Measurements from ENCODE around the gene OLAH.

Gene OLAH

DNA sequence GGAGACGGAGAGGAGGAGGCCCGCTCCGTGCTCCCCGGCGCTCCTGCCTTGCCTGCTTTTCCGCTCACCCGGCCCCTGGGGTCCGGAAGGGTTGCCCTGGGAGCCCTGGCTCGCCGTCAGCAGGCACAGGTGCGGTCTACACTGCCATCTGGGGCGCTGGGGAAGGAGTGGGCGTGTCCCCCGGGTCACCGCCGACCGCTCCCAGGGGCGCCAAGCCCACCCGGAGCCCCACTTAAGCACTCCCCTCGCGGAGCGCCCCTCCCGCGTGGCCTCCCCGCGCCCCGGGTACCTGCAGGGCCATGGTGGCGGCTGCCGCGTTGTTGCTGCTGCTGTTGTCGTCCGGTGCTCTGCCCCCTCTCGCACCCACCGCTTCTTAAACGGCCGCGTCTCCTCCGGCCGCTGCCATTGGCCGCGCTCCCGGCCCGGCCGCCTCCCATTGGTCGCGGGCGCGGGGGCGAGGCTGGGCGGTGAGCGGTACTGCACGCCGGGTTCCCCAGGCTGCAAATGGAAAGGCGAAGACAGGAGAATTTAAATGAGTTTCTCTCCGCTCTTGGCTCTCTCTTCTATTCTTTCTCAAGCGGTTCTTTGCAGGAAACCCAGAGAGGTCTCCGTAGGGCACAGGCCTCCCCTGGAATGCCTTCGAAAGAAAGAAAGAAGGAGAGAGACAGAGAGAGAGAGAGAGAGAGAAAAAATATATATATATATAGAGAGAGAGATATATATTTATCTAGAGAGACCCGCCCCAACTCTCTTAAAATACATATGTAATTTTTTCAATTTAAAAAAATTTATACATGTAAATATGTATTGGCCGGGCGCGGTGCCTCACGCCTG is 44.9 kb downstream of the OLAH start, which contains the start of gene ACBD7 (continued):
- TF ChIP-seq, protein P1, sequence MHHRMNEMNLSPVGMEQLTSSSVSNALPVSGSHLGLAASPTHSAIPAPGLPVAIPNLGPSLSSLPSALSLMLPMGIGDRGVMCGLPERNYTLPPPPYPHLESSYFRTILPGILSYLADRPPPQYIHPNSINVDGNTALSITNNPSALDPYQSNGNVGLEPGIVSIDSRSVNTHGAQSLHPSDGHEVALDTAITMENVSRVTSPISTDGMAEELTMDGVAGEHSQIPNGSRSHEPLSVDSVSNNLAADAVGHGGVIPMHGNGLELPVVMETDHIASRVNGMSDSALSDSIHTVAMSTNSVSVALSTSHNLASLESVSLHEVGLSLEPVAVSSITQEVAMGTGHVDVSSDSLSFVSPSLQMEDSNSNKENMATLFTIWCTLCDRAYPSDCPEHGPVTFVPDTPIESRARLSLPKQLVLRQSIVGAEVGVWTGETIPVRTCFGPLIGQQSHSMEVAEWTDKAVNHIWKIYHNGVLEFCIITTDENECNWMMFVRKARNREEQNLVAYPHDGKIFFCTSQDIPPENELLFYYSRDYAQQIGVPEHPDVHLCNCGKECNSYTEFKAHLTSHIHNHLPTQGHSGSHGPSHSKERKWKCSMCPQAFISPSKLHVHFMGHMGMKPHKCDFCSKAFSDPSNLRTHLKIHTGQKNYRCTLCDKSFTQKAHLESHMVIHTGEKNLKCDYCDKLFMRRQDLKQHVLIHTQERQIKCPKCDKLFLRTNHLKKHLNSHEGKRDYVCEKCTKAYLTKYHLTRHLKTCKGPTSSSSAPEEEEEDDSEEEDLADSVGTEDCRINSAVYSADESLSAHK (tag by site-specific recombination; IDR thresholded peaks at IDR 0.05) = peak; percentile 37; the same call in 1 of the 2 replicates
- TF ChIP-seq KLF9 (tag by site-specific recombination; IDR thresholded peaks at IDR 0.05; ENCODE audit: low read depth) = peak; percentile 98

DNA sequence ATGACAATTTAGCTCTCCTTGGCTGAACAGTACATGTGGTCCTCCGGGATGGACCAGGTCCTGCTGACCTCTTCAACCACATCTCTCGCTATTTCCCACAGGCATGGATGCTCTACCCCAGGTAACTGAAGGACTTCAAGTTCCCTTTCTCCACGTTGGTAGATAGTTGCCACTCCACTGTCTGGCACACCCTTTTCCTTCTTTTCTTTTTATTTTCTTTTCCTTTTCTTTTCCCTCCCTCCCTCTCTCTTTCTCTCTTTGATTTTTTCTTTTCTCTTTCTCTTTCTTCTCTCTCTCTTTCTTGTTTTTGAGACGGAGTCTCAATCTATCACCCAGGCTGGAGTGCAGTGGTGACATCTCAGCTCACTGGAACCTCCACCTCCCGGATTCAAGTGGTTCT is 47.7 kb downstream of the OLAH start:
- H3K9me3 ChIP-seq (ENCODE audit: control insufficient read depth, insufficient read depth, low read depth, low read length) = no peaks in the 10 kb centered on the region
- ChIA-PET CTCF (interaction anchor here (0.7 kb wide), 1 partner anchor 1558 kb away, joined by 3 read pairs; no protein-coding TSS in a partner anchor), POLR2A (no interaction called here)
- H3K4me1 ChIP-seq (ENCODE audit: control insufficient read depth, insufficient read depth, low read length) = no peaks in the 10 kb centered on the region
- H3K4me3 ChIP-seq (ENCODE audit: low read depth, low read length) = no peak overlapping the region
- TF ChIP-seq PRDM1 (tag by site-specific recombination; IDR thresholded peaks at IDR 0.05) (peak; percentile 73), ZNF248 (tag by site-specific recombination; IDR thresholded peaks at IDR 0.05) (no peak), ZNF366 (tag by site-specific recombination; conservative IDR thresholded peaks at IDR 0.05) (peak; percentile 54; the same call in 1 of the 2 replicates)
- H3K36me3 ChIP-seq (ENCODE audit: control insufficient read depth in 2 of 2, insufficient read depth in 1 of 2, low read length in 2 of 2) = no peaks in the 10 kb centered on the region
- no peak overlapping the region for H3K27ac ChIP-seq (ENCODE audit: extremely low read depth, low read depth, low read length)

DNA sequence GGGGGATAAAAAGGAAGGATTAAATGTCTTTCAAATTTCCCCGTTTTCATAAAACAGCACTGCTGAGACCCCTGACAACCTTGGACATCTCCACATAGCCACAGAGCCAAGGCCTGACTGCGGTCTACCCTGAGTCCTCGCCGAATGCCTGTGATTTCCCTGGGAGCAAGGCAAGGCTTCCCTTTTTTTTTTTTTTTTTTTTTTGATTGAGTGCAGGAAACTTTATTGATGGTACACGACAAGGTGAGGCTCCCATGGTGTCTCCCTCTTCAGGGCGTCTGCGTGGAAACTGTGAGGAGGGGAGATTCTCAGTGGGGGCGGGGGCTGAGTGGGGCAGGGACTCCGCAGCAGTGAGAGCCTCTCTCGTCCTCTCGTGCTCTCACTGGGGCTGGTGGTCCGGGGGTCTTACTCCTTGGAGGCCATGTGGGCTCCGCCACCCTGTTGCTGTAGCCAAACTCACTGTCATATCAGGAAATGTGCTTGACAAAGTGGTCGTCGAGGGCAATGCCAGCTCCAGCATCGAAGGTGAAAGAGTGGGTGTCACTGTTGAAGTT is 49.2 kb downstream of the OLAH start:
- ChIA-PET CTCF (interaction anchor here (1.1 kb wide), 1 partner anchor 101 kb away, joined by 3 read pairs; no protein-coding TSS in a partner anchor), POLR2A (no interaction called here)
- Histone ChIP-seq H3K4me1 (ENCODE audit: control insufficient read depth, insufficient read depth, low read length) (no peaks in the 10 kb centered on the region), H3K27ac (ENCODE audit: extremely low read depth, low read depth, low read length) (no peak overlapping the region), H3K36me3 (ENCODE audit: control insufficient read depth in 2 of 2, insufficient read depth in 1 of 2, low read length in 2 of 2) (no peaks in the 10 kb centered on the region), H3K9me3 (ENCODE audit: control insufficient read depth, insufficient read depth, low read depth, low read length) (no peaks in the 10 kb centered on the region), H3K4me3 (ENCODE audit: low read depth, low read length) (no peak overlapping the region)
- TF ChIP-seq, protein P2, sequence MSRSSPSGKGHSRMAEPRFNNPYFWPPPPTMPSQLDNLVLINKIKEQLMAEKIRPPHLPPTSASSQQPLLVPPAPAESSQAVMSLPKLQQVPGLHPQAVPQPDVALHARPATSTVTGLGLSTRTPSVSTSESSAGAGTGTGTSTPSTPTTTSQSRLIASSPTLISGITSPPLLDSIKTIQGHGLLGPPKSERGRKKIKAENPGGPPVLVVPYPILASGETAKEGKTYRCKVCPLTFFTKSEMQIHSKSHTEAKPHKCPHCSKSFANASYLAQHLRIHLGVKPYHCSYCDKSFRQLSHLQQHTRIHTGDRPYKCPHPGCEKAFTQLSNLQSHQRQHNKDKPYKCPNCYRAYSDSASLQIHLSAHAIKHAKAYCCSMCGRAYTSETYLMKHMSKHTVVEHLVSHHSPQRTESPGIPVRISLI (tag by site-specific recombination; IDR thresholded peaks at IDR 0.05) = no peak
- TF ChIP-seq, protein P3, sequence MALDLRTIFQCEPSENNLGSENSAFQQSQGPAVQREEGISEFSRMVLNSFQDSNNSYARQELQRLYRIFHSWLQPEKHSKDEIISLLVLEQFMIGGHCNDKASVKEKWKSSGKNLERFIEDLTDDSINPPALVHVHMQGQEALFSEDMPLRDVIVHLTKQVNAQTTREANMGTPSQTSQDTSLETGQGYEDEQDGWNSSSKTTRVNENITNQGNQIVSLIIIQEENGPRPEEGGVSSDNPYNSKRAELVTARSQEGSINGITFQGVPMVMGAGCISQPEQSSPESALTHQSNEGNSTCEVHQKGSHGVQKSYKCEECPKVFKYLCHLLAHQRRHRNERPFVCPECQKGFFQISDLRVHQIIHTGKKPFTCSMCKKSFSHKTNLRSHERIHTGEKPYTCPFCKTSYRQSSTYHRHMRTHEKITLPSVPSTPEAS (tag by site-specific recombination; IDR thresholded peaks at IDR 0.05) = no peak
- TF ChIP-seq, protein P4, sequence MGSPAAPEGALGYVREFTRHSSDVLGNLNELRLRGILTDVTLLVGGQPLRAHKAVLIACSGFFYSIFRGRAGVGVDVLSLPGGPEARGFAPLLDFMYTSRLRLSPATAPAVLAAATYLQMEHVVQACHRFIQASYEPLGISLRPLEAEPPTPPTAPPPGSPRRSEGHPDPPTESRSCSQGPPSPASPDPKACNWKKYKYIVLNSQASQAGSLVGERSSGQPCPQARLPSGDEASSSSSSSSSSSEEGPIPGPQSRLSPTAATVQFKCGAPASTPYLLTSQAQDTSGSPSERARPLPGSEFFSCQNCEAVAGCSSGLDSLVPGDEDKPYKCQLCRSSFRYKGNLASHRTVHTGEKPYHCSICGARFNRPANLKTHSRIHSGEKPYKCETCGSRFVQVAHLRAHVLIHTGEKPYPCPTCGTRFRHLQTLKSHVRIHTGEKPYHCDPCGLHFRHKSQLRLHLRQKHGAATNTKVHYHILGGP (tag by site-specific recombination; IDR thresholded peaks at IDR 0.05) = no peak
- TF ChIP-seq, protein P5, sequence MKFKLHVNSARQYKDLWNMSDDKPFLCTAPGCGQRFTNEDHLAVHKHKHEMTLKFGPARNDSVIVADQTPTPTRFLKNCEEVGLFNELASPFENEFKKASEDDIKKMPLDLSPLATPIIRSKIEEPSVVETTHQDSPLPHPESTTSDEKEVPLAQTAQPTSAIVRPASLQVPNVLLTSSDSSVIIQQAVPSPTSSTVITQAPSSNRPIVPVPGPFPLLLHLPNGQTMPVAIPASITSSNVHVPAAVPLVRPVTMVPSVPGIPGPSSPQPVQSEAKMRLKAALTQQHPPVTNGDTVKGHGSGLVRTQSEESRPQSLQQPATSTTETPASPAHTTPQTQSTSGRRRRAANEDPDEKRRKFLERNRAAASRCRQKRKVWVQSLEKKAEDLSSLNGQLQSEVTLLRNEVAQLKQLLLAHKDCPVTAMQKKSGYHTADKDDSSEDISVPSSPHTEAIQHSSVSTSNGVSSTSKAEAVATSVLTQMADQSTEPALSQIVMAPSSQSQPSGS (tag by site-specific recombination; IDR thresholded peaks at IDR 0.05; ENCODE audit: low read depth) = no peak
- TF ChIP-seq ZNF239 (tag by site-specific recombination; IDR thresholded peaks at IDR 0.05) (no peak), ZNF341 (tag by site-specific recombination; IDR thresholded peaks at IDR 0.05; ENCODE audit: low read depth) (no peak), ZNF701 (tag by site-specific recombination; IDR thresholded peaks at IDR 0.05) (no peak), ZNF791 (tag by site-specific recombination; IDR thresholded peaks at IDR 0.05) (no peak), ZNF169 (tag by site-specific recombination; IDR thresholded peaks at IDR 0.05) (no peak), RBAK (tag by site-specific recombination; IDR thresholded peaks at IDR 0.05) (no peak), ZNF677 (tag by site-specific recombination; IDR thresholded peaks at IDR 0.05) (no peak), ZNF133 (tag by site-specific recombination; IDR thresholded peaks at IDR 0.05) (no peak), ZNF214 (tag by site-specific recombination; IDR thresholded peaks at IDR 0.05; ENCODE audit: borderline replicate concordance) (no peak)
- TF ChIP-seq, protein P6, sequence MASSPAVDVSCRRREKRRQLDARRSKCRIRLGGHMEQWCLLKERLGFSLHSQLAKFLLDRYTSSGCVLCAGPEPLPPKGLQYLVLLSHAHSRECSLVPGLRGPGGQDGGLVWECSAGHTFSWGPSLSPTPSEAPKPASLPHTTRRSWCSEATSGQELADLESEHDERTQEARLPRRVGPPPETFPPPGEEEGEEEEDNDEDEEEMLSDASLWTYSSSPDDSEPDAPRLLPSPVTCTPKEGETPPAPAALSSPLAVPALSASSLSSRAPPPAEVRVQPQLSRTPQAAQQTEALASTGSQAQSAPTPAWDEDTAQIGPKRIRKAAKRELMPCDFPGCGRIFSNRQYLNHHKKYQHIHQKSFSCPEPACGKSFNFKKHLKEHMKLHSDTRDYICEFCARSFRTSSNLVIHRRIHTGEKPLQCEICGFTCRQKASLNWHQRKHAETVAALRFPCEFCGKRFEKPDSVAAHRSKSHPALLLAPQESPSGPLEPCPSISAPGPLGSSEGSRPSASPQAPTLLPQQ (tag by site-specific recombination; IDR thresholded peaks at IDR 0.05) = no peak
